ENCODE data around the gene ABHD11. TPM values are rescaled to one million over a fixed set of nuclear protein-coding genes. Genes with fewer than 3 reads are reported as not detected.

The ABHD11 gene
- total and polyA plus RNA-seq, 2 experiments from 2014 or later: 18.7 to 24.6 TPM

DNA sequence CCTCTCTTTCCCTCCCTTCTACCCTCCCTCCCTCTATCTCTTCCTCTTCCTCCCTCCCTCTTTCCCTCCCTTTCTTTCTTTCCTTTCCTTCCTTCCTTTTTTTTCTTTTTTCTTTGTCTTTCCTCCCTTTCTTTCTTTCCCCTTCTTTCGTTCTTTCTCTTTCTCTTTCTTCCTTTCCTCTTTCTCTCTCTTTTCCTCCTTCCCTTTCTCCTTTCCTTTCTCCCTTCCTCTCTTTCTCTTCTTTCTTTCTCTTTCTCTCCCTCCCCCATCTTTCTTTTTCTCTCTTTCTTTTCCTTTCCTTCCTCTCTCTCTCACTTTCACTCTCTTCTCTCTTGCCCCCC lies 24.0 kb upstream of the ABHD11 start:
- H3K27me3 Mint-ChIP-seq (ENCODE audit: insufficient read depth, low read depth, poor library complexity): peaks cover 8% of the 10 kb centered on the region
- Histone ChIP-seq H3K4me2 (no peak overlapping the region), H3K27me3 (ENCODE audit: insufficient read depth) (no peaks in the 10 kb centered on the region), H3K27ac (ENCODE audit: low read depth) (no peak overlapping the region), H3K4me3 (no peak overlapping the region), H4K20me1 (replicated peaks; ENCODE audit: insufficient read depth) (no peaks in the 10 kb centered on the region), H2AFZ (peak overlapping the region; percentile 76), H3K36me3 (ENCODE audit: insufficient read depth) (no peaks in the 10 kb centered on the region), H3F3A (replicated peaks; ENCODE audit: low read depth) (no peaks in the 10 kb centered on the region), H3K79me2 (replicated peaks; ENCODE audit: insufficient read depth) (no peaks in the 10 kb centered on the region), H3K9me2 (ENCODE audit: insufficient read depth) (peaks cover 5% of the 10 kb centered on the region; the same call in 1 of the 2 replicates), H3K4me1 (ENCODE audit: insufficient read depth) (peaks cover 9% of the 10 kb centered on the region)
- no peak overlapping the region for H3K27ac Mint-ChIP-seq
- ATAC-seq (no peak), DNase-seq (ENCODE audit: low spot score) (no peak)
- no peaks in the 10 kb centered on the region for H3K36me3 Mint-ChIP-seq (ENCODE audit: low read depth)
- no peak overlapping the region; the same call in 2 of the 3 replicates for H3K4me3 Mint-ChIP-seq
- H3K4me1 Mint-ChIP-seq: peaks cover 11% of the 10 kb centered on the region
- no peaks in the 10 kb centered on the region; the same call in 2 of the 3 replicates for H3K9me3 Mint-ChIP-seq
- no peak for TF ChIP-seq CREB1 (CRISPR knock-in tag; IDR thresholded peaks at IDR 0.05; ENCODE audit: low read depth)
- no peak for TF ChIP-seq JUNB (IDR thresholded peaks at IDR 0.05; ENCODE audit: unreplicated experiment)
- no peak for TF ChIP-seq NANOG (IDR thresholded peaks at IDR 0.05; ENCODE audit: borderline replicate concordance)
- TF ChIP-seq ZNF331 (CRISPR knock-in tag; IDR thresholded peaks at IDR 0.05; ENCODE audit: low read depth): no peak
- TF ChIP-seq, protein P1, sequence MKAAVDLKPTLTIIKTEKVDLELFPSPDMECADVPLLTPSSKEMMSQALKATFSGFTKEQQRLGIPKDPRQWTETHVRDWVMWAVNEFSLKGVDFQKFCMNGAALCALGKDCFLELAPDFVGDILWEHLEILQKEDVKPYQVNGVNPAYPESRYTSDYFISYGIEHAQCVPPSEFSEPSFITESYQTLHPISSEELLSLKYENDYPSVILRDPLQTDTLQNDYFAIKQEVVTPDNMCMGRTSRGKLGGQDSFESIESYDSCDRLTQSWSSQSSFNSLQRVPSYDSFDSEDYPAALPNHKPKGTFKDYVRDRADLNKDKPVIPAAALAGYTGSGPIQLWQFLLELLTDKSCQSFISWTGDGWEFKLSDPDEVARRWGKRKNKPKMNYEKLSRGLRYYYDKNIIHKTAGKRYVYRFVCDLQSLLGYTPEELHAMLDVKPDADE (IDR thresholded peaks at IDR 0.05): no peak
- TF ChIP-seq, protein P2, sequence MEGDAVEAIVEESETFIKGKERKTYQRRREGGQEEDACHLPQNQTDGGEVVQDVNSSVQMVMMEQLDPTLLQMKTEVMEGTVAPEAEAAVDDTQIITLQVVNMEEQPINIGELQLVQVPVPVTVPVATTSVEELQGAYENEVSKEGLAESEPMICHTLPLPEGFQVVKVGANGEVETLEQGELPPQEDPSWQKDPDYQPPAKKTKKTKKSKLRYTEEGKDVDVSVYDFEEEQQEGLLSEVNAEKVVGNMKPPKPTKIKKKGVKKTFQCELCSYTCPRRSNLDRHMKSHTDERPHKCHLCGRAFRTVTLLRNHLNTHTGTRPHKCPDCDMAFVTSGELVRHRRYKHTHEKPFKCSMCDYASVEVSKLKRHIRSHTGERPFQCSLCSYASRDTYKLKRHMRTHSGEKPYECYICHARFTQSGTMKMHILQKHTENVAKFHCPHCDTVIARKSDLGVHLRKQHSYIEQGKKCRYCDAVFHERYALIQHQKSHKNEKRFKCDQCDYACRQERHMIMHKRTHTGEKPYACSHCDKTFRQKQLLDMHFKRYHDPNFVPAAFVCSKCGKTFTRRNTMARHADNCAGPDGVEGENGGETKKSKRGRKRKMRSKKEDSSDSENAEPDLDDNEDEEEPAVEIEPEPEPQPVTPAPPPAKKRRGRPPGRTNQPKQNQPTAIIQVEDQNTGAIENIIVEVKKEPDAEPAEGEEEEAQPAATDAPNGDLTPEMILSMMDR (conservative IDR thresholded peaks at IDR 0.05; ENCODE audit: low read depth in 2 of 2): no peak
- TF ChIP-seq, protein P3, sequence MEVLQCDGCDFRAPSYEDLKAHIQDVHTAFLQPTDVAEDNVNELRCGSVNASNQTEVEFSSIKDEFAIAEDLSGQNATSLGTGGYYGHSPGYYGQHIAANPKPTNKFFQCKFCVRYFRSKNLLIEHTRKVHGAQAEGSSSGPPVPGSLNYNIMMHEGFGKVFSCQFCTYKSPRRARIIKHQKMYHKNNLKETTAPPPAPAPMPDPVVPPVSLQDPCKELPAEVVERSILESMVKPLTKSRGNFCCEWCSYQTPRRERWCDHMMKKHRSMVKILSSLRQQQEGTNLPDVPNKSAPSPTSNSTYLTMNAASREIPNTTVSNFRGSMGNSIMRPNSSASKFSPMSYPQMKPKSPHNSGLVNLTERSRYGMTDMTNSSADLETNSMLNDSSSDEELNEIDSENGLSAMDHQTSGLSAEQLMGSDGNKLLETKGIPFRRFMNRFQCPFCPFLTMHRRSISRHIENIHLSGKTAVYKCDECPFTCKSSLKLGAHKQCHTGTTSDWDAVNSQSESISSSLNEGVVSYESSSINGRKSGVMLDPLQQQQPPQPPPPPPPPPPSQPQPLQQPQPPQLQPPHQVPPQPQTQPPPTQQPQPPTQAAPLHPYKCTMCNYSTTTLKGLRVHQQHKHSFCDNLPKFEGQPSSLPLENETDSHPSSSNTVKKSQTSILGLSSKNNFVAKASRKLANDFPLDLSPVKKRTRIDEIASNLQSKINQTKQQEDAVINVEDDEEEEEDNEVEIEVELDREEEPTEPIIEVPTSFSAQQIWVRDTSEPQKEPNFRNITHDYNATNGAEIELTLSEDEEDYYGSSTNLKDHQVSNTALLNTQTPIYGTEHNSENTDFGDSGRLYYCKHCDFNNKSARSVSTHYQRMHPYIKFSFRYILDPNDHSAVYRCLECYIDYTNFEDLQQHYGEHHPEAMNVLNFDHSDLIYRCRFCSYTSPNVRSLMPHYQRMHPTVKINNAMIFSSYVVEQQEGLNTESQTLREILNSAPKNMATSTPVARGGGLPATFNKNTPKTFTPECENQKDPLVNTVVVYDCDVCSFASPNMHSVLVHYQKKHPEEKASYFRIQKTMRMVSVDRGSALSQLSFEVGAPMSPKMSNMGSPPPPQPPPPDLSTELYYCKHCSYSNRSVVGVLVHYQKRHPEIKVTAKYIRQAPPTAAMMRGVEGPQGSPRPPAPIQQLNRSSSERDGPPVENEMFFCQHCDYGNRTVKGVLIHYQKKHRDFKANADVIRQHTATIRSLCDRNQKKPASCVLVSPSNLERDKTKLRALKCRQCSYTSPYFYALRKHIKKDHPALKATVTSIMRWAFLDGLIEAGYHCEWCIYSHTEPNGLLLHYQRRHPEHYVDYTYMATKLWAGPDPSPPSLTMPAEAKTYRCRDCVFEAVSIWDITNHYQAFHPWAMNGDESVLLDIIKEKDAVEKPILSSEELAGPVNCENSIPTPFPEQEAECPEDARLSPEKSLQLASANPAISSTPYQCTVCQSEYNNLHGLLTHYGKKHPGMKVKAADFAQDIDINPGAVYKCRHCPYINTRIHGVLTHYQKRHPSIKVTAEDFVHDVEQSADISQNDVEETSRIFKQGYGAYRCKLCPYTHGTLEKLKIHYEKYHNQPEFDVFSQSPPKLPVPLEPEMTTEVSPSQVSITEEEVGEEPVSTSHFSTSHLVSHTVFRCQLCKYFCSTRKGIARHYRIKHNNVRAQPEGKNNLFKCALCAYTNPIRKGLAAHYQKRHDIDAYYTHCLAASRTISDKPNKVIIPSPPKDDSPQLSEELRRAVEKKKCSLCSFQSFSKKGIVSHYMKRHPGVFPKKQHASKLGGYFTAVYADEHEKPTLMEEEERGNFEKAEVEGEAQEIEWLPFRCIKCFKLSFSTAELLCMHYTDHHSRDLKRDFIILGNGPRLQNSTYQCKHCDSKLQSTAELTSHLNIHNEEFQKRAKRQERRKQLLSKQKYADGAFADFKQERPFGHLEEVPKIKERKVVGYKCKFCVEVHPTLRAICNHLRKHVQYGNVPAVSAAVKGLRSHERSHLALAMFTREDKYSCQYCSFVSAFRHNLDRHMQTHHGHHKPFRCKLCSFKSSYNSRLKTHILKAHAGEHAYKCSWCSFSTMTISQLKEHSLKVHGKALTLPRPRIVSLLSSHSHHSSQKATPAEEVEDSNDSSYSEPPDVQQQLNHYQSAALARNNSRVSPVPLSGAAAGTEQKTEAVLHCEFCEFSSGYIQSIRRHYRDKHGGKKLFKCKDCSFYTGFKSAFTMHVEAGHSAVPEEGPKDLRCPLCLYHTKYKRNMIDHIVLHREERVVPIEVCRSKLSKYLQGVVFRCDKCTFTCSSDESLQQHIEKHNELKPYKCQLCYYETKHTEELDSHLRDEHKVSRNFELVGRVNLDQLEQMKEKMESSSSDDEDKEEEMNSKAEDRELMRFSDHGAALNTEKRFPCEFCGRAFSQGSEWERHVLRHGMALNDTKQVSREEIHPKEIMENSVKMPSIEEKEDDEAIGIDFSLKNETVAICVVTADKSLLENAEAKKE (CRISPR knock-in tag; IDR thresholded peaks at IDR 0.05): no peak
- no peak for TF ChIP-seq EZH2 (IDR thresholded peaks at IDR 0.05; ENCODE audit: low read depth, unreplicated experiment)
- no peak for TF ChIP-seq ZNF114 (CRISPR knock-in tag; IDR thresholded peaks at IDR 0.05)
- TF ChIP-seq STAT1 (IDR thresholded peaks at IDR 0.05; ENCODE audit: unreplicated experiment): no peak
- TF ChIP-seq EZH2phosphoT487 (IDR thresholded peaks at IDR 0.05; ENCODE audit: unreplicated experiment): no peak
- TF ChIP-seq, protein P4, sequence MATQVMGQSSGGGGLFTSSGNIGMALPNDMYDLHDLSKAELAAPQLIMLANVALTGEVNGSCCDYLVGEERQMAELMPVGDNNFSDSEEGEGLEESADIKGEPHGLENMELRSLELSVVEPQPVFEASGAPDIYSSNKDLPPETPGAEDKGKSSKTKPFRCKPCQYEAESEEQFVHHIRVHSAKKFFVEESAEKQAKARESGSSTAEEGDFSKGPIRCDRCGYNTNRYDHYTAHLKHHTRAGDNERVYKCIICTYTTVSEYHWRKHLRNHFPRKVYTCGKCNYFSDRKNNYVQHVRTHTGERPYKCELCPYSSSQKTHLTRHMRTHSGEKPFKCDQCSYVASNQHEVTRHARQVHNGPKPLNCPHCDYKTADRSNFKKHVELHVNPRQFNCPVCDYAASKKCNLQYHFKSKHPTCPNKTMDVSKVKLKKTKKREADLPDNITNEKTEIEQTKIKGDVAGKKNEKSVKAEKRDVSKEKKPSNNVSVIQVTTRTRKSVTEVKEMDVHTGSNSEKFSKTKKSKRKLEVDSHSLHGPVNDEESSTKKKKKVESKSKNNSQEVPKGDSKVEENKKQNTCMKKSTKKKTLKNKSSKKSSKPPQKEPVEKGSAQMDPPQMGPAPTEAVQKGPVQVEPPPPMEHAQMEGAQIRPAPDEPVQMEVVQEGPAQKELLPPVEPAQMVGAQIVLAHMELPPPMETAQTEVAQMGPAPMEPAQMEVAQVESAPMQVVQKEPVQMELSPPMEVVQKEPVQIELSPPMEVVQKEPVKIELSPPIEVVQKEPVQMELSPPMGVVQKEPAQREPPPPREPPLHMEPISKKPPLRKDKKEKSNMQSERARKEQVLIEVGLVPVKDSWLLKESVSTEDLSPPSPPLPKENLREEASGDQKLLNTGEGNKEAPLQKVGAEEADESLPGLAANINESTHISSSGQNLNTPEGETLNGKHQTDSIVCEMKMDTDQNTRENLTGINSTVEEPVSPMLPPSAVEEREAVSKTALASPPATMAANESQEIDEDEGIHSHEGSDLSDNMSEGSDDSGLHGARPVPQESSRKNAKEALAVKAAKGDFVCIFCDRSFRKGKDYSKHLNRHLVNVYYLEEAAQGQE (IDR thresholded peaks at IDR 0.05; ENCODE audit: unreplicated experiment): no peak
- TF ChIP-seq POLR2AphosphoS5 (IDR thresholded peaks at IDR 0.05; ENCODE audit: low read depth): no peak

All from GM23338 (cell line).